Erythroblast (primary cell): ENCODE data around the gene ATXN7L1.

Source experiments
- GATA1 ChIP-seq: IDR thresholded peaks from 2 replicates; pipeline ENCODE4 v1.6.1; 2011; ENCODE audit warnings: low read depth, mild to moderate bottlenecking, control low read depth, low read length, moderate library complexity
- POLR2A ChIP-seq: IDR thresholded peaks from 2 replicates; pipeline ENCODE4 v1.6.1; 2011; ENCODE audit warnings: mild to moderate bottlenecking, low read length

DNA sequence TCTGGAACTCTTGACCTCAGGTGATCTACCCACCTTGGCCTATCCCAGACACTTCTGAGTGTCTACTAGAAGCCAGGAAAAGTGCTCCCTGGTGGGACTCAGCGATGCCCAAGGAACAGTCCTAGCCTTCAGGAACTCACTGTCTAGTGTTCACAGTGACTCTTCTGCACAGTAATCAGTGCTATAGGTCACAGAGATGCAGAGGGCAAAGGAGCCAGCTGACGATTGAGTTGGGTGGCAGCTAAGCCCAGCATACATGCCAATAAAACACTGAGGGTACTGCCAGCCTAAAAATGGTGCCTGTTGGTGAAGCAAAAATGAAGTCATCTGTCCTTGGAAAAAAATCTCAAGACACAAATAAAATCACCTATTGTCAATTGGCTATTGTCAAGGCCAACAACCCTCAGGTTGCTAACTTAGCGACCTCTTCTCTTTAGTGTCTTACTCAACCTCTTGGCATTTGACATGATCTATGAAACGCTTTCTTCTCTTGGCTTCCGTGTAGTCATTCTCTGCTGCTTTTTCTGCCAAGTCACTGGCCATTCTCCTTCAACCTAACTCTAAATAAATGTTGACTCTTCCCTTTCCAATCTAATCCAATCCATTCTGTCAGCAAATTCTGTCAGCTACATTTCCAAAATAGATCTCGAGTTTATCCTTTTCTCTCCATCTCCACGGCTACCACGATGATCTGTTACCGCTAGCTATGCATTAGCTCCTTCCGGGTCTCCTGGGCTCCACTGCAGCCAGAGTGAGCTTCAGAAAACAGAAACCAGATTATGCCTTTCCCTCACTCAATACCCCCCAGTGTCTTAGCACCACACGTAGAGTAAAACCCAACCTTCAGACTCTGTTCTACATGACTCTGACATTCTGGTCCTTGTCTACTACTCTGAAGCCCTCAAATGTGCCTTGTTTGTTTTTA is 99.2 kb downstream of the ATXN7L1 start:
- TF ChIP-seq POLR2A (no peak), GATA1 (no peak)
